Fibroblast of skin of abdomen (primary cell): ENCODE measurements around the gene BICD2.
"Not testable (repeated sequence)": the region's sequence is repeated elsewhere in the genome, so short reads cannot be mapped to it uniquely, and the experiment has no call there.

ENCODE experiments used
- DNase-seq: peaks from one replicate; pipeline ENCODE4 v3.0.0-alpha.2; 2013

The BICD2 gene

GRCh38 chr9:92770360-92770995 is 5.8 kb upstream of the BICD2 start:
- no peak for DNase-seq

GRCh38 chr9:92769990-92770359 is 5.3 kb upstream of the BICD2 start:
- DNase-seq = no peak

DNA sequence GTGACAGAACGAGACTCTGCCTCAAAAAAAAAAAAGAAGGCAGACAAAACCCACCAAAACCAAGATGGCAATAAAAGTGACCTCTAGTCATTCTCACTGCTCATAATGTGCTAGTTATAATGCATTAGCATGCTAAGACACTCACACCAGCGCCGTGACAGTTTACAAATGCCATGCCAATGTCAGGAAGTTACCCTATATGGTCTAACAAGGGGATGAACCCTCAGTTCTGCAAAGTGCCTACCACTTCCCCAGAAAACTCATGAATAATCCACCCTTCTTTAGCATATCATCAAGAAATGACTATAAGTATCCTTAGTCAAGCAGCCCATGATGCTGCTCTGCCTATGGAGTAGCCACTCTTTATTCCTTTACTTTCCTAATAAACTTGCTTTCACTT is 4.7 kb upstream of the BICD2 start:
- DNase-seq = no peak

DNA sequence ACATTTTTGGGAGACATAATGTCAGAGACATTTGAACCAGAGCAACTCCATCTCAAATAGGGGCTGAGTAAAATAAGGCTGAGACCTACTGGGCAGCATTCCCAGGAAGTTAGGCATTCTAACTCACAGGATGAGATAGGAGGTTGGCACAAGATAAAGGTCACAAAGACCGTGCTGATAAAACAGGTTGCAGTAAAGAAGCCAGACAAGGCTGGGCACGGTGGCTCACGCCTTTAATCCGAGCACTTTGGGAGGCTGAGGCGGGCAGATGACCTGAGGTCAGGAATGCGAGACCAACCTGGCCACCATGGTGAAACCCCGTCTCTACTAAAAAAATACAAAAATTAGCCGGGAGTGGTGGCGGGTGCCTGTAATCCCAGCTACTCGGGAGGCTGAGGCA is 4.2 kb upstream of the BICD2 start:
- DNase-seq = not testable (repeated sequence)

GRCh38 chr9:92767066-92768054 is 2.7 kb upstream of the BICD2 start:
- DNase-seq = no peak

GRCh38 chr9:92764988-92765936 is 629 bp upstream of the BICD2 start:
- peak; percentile 99 for DNase-seq

- no peak for DNase-seq
These were observed 782 bp downstream of the BICD2 start for GRCh38 chr9:92763721-92764380.

- DNase-seq = no peak
These were observed 1.6 kb downstream of the BICD2 start for GRCh38 chr9:92762781-92763708.

GRCh38 chr9:92762196-92762595 is 2.4 kb downstream of the BICD2 start:
- no peak for DNase-seq

- no peak for DNase-seq
These were observed 2.9 kb downstream of the BICD2 start for GRCh38 chr9:92761686-92762085.

GRCh38 chr9:92760494-92760893 is 4.1 kb downstream of the BICD2 start:
- DNase-seq = no peak

DNA sequence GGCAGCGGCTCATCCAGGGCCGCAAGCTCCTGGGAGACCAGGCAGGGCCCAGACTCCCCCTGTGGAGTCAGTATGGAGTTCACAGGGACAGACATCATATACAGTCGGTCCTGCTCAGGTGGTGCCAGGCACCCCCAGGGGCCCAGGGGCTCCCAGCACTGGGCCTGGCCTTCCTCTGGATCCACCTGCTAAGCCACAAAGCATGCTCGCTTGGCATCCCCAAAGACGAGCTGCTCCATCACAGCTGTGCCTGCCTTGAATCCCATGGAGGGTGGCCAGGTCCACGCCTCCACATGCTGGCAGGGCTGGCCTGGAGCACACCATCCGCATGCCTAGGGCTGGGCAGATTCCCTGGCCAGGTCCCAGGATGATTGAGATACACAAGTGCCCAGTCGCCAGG is 4.6 kb downstream of the BICD2 start:
- DNase-seq = no peak

DNA sequence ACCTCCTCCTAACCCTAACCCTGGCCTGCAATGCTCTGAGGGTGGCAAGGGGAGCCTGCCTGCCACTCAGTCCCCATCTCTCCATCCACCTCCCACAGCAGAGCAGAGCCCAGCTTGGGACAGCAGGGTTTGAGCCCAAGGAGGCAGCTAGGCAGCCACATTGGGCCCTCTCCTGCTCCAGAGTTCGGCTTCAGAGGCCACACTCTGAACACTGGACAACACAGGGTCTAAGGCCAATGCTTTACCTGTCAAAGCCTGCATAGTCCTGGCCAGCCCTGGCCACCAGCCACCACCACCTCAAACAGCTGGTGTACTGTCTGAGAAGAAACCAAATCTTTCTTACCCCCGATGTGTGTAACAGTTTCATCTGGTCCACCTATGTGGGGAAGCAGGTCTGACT is 5.2 kb downstream of the BICD2 start:
- no peak for DNase-seq

- no peak for DNase-seq
These were observed 7.8 kb downstream of the BICD2 start for GRCh38 chr9:92756792-92757191.

- no peak for DNase-seq
These were observed 10.4 kb downstream of the BICD2 start for GRCh38 chr9:92754091-92754745.

GRCh38 chr9:92752812-92753404 is 11.7 kb downstream of the BICD2 start:
- DNase-seq = no peak

GRCh38 chr9:92749934-92750315 is 14.7 kb downstream of the BICD2 start:
- DNase-seq = no peak

- DNase-seq = no peak
These were observed 15.3 kb downstream of the BICD2 start for GRCh38 chr9:92749071-92749933.

- DNase-seq = no peak
These were observed 16.5 kb downstream of the BICD2 start for GRCh38 chr9:92748233-92748497.
